Lung (tissue), 12 donors: ENCODE results near the gene RNF182. TPM values are rescaled to one million over a fixed set of nuclear protein-coding genes. Genes with fewer than 3 reads are reported as not detected.

Source experiments
- ATAC-seq: fragments of 200-7000 bp; cut with Tn5 transposase; one replicate; pipeline ENCODE4 v1.9.1; 2020; ENCODE audit warnings: moderate number of reproducible peaks; ENCODE audit not compliant: insufficient read depth, low FRiP score
- DNase-seq, 3 donors: peaks; one replicate each; pipeline ENCODE4 v3.0.0-alpha.2; 2013 to 2017
- H3K27ac ChIP-seq, 2 donors: one replicate each; pipeline ENCODE4 v1.5.1; 2013; ENCODE audit warnings: mild to moderate bottlenecking in 2 of 2, moderate library complexity in 2 of 2, control low read depth in 1 of 2, inconsistent platforms in 1 of 2, low read depth in 1 of 2, low read length in 1 of 2
- H3K27me3 ChIP-seq, 3 donors: one replicate each; pipeline ENCODE4 v1.5.1; 2013; ENCODE audit warnings: low read length in 2 of 3; ENCODE audit not compliant: control insufficient read depth in 3 of 3, insufficient read depth in 3 of 3
- H3K36me3 ChIP-seq, 4 donors: one replicate each; pipeline ENCODE4 v1.5.1; 2013; ENCODE audit warnings: low read length in 4 of 4, mild to moderate bottlenecking in 1 of 4, moderate library complexity in 1 of 4; ENCODE audit not compliant: control insufficient read depth in 4 of 4, insufficient read depth in 4 of 4
- H3K4me1 ChIP-seq, 5 donors: one replicate each; pipeline ENCODE4 v1.5.1; 2013; ENCODE audit warnings: low read length in 5 of 5, mild to moderate bottlenecking in 2 of 5, moderate library complexity in 1 of 5; ENCODE audit not compliant: control insufficient read depth in 5 of 5, insufficient read depth in 5 of 5
- H3K4me3 ChIP-seq: one replicate; pipeline ENCODE4 v1.5.1; 2013; ENCODE audit warnings: mild to moderate bottlenecking, control low read depth, moderate library complexity
- H3K9ac ChIP-seq, 2 donors: one replicate each; pipeline ENCODE4 v1.5.1; 2013; ENCODE audit warnings: low read length in 2 of 2, control low read depth in 1 of 2; ENCODE audit not compliant: insufficient read depth in 1 of 2
- H3K9me3 ChIP-seq, 4 donors: one replicate each; pipeline ENCODE4 v1.5.1; 2013; ENCODE audit warnings: low read length in 3 of 4, mild to moderate bottlenecking in 1 of 4, moderate library complexity in 1 of 4; ENCODE audit not compliant: control insufficient read depth in 4 of 4, insufficient read depth in 3 of 4
- CTCF ChIP-seq: IDR thresholded peaks from 2 replicates; pipeline ENCODE4 v1.5.1; 2012; ENCODE audit warnings: mild to moderate bottlenecking; ENCODE audit errors: control extremely low read depth, extremely low read depth
- WGBS, 2 donors: extraction: QIAGEN DNeasy Blood & Tissue Kit; methylation state at CpG; one replicate each; pipeline ENCODE4 v1.1.7; 2013; 5-methylcytosine and 5-hydroxymethylcytosine counted together
- polyA plus RNA-seq, 2 donors: library from polyadenylated mRNA; stranded (reverse); fragments of 200-250 nt; gene quantifications; one replicate each; pipeline ENCODE4 v1.2.1, GENCODE V29; 2013
- total RNA-seq, 2 donors: library from RNA; depleted of rRNA in 1 of 2; stranded (reverse); fragments of >200 nt in 1 of 2; gene quantifications; one replicate each; pipeline ENCODE4 v1.2.1, GENCODE V29; 2014 to 2021
- donor health status: control.
- donor health status: control.
- donor health status: Bipolar disorder and iron deficiency.
- donor health status: healthy.
- donor health status: DM: yes; HTN: yes; CAD: no.

The RNF182 gene
- total and polyA plus RNA-seq, 4 donors = 0.90 to 5.0 (median 1.8) TPM

GRCh38 chr6:13926378-13926777 is 1.6 kb downstream of the RNF182 start:
- Histone ChIP-seq H3K27me3 (peaks cover 0 to 32% (median 16%) of the 10 kb centered on the region in 3 donors), H3K4me3 (no peak overlapping the region)

GRCh38 chr6:13927203-13927602 is 2.5 kb downstream of the RNF182 start:
- Histone ChIP-seq H3K9ac (no peak overlapping the region), H3K9me3 (peaks cover 0 to 4% (median 0%) of the 10 kb centered on the region in 4 donors), H3K36me3 (no peaks in the 10 kb centered on the region), H3K4me1 (peaks cover 0 to 17% (median 5%) of the 10 kb centered on the region in 5 donors), H3K27me3 (peaks cover 0 to 32% (median 16%) of the 10 kb centered on the region in 3 donors), H3K4me3 (no peak overlapping the region), H3K27ac (no peak overlapping the region)
- DNase-seq = no peak
- no peak for ATAC-seq
- WGBS, 2 donors = 86 to 90% methylated on average over 3 of the region's 3 CpGs
- TF ChIP-seq CTCF = no peak

More at GRCh38 chr6:13926378-13926777, 1.6 kb downstream of the RNF182 start:
- WGBS, 2 donors = 80 to 83% methylated on average over 4 of the region's 4 CpGs
- no peak overlapping the region for H3K27ac ChIP-seq
- peaks cover 0 to 18% (median 5%) of the 10 kb centered on the region in 5 donors for H3K4me1 ChIP-seq
- DNase-seq = no peak
- H3K9ac ChIP-seq = no peak overlapping the region
- TF ChIP-seq CTCF = no peak
- no peaks in the 10 kb centered on the region for H3K36me3 ChIP-seq
- no peak for ATAC-seq
- H3K9me3 ChIP-seq = peaks cover 0 to 4% (median 0%) of the 10 kb centered on the region in 4 donors

GRCh38 chr6:13929196-13929595 is 4.4 kb downstream of the RNF182 start:
- Histone ChIP-seq H3K9ac (no peak overlapping the region), H3K9me3 (peaks cover 0 to 4% (median 0%) of the 10 kb centered on the region in 4 donors), H3K4me1 (peaks cover 0 to 11% (median 5%) of the 10 kb centered on the region in 5 donors), H3K4me3 (no peak overlapping the region), H3K36me3 (no peaks in the 10 kb centered on the region), H3K27ac (no peak overlapping the region), H3K27me3 (peaks cover 0 to 28% (median 16%) of the 10 kb centered on the region in 3 donors)
- no peak for DNase-seq
- TF ChIP-seq CTCF = no peak
- no peak for ATAC-seq
